ENCODE results near the gene HNRNPK. TPM values are rescaled to one million over a fixed set of nuclear protein-coding genes. Genes with fewer than 3 reads are reported as not detected.

HNRNPK gene
- total RNA-seq, 4 donors from 2014 or later, result 282 to 404 (median 349) TPM

- Histone ChIP-seq H3K4me1 (no peaks in the 10 kb centered on the region), H3K9me3 (no peaks in the 10 kb centered on the region), H3K4me3 (no peak overlapping the region), H3K27ac (no peak overlapping the region), H3K27me3 (no peaks in the 10 kb centered on the region), H3K36me3 (peaks cover 0 to 5% (median 0%) of the 10 kb centered on the region in 3 donors)
- DNase-seq (ENCODE audit: low spot score in 2 of 2), result no peak
- TF ChIP-seq, protein P1, sequence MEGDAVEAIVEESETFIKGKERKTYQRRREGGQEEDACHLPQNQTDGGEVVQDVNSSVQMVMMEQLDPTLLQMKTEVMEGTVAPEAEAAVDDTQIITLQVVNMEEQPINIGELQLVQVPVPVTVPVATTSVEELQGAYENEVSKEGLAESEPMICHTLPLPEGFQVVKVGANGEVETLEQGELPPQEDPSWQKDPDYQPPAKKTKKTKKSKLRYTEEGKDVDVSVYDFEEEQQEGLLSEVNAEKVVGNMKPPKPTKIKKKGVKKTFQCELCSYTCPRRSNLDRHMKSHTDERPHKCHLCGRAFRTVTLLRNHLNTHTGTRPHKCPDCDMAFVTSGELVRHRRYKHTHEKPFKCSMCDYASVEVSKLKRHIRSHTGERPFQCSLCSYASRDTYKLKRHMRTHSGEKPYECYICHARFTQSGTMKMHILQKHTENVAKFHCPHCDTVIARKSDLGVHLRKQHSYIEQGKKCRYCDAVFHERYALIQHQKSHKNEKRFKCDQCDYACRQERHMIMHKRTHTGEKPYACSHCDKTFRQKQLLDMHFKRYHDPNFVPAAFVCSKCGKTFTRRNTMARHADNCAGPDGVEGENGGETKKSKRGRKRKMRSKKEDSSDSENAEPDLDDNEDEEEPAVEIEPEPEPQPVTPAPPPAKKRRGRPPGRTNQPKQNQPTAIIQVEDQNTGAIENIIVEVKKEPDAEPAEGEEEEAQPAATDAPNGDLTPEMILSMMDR (IDR thresholded peaks at IDR 0.05), result no peak
- TF ChIP-seq EP300 (IDR thresholded peaks at IDR 0.05) (no peak), POLR2A (IDR thresholded peaks at IDR 0.05) (no peak)
Observed at GRCh38 chr9:83992901-83993300, 12.9 kb upstream of the HNRNPK start.

- H3K27ac ChIP-seq, result no peak overlapping the region
- DNase-seq (ENCODE audit: low spot score in 2 of 2), result no peak
- peaks cover 0 to 5% (median 0%) of the 10 kb centered on the region in 3 donors for H3K36me3 ChIP-seq
- H3K4me1 ChIP-seq, result no peaks in the 10 kb centered on the region
- no peak overlapping the region for H3K4me3 ChIP-seq
- no peaks in the 10 kb centered on the region for H3K27me3 ChIP-seq
- H3K9me3 ChIP-seq, result no peaks in the 10 kb centered on the region
- no peak for TF ChIP-seq POLR2A (IDR thresholded peaks at IDR 0.05)
- TF ChIP-seq EP300 (IDR thresholded peaks at IDR 0.05), result no peak
- TF ChIP-seq, protein P1 (IDR thresholded peaks at IDR 0.05), result no peak
- 82 to 83% methylated on average over 1 of the region's 1 CpG for WGBS, 2 donors
Observed at GRCh38 chr9:83992407-83992806, 12.4 kb upstream of the HNRNPK start.

DNA sequence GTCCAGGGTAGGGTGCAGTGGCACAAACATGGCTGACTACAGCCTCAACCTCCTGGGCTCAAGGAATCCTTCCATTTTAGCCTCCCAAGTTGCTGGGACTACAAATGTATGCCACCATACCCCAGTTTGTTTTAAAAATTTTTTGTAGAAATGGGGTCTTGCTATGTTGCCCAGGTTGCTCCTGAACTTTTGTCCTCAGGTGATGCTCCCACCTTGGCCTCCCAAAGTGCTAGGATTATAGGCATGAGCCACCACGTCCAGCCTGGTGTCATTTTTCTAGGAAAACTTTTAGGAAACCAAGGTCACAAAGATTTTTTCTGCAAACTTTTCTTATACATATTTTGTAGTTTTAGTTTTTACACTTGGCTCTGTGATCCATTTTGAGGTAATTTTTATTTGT is 11.3 kb upstream of the HNRNPK start:
- Histone ChIP-seq H3K27ac (no peak overlapping the region), H3K9me3 (no peaks in the 10 kb centered on the region), H3K4me3 (no peak overlapping the region), H3K36me3 (peaks cover 0 to 5% (median 0%) of the 10 kb centered on the region in 3 donors), H3K4me1 (no peaks in the 10 kb centered on the region), H3K27me3 (no peaks in the 10 kb centered on the region)
- TF ChIP-seq EP300 (IDR thresholded peaks at IDR 0.05) (no peak), POLR2A (IDR thresholded peaks at IDR 0.05) (no peak)
- TF ChIP-seq, protein P1 (IDR thresholded peaks at IDR 0.05), result no peak
- 92 to 96% methylated on average over 1 of the region's 1 CpG for WGBS, 2 donors
- no peak for DNase-seq (ENCODE audit: low spot score in 2 of 2)

DNA sequence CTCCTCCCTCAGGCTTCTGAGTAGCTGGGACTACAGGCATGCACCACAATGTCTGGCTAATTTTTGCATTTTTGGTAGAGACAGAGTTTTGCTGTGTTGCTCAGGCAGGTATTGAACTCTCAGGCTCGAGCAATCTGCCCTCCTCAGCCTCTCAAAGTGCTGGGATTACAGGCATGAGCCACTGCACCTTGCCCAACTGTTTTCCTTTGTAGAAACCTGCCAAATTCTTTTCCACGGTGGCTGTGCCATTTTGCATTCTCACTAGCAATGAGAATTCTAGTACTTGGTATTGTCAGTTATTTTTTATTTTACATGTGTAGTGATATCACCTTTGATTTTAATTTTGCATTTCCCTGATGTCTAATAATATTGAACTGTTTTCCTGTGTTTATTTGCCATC is 8.4 kb upstream of the HNRNPK start:
- no peaks in the 10 kb centered on the region for H3K4me1 ChIP-seq
- WGBS, 2 donors, result 85 to 91% methylated on average over 2 of the region's 2 CpGs
- H3K9me3 ChIP-seq, result no peaks in the 10 kb centered on the region
- TF ChIP-seq, protein P1 (IDR thresholded peaks at IDR 0.05), result no peak
- TF ChIP-seq EP300 (IDR thresholded peaks at IDR 0.05), result no peak
- TF ChIP-seq POLR2A (IDR thresholded peaks at IDR 0.05), result no peak
- DNase-seq (ENCODE audit: low spot score in 2 of 2), result no peak
- no peak overlapping the region for H3K4me3 ChIP-seq
- no peaks in the 10 kb centered on the region for H3K27me3 ChIP-seq
- H3K36me3 ChIP-seq, result peaks cover 0 to 5% (median 0%) of the 10 kb centered on the region in 3 donors
- H3K27ac ChIP-seq, result no peak overlapping the region

DNA sequence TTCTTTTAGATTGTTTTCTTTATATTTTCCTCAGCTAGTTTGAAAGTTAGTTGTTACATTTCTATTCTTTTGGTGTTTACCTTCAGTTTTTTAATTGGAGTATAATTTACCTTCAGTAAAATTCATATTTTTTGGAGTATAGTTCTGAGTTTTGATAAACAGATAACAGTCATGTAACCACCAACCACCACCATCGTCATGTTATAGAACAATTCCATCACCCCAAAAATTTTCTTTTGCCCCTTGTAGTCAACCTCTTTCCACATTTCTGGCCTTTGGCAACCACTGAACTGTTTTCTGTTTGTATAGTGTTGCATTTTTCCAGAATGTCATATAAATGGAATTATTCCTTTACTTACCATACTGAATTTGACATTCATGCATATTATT is 7.4 kb upstream of the HNRNPK start:
- H3K4me1 ChIP-seq, result no peaks in the 10 kb centered on the region
- no peaks in the 10 kb centered on the region for H3K27me3 ChIP-seq
- 74 to 77% methylated on average over 1 of the region's 1 CpG for WGBS, 2 donors
- DNase-seq (ENCODE audit: low spot score in 2 of 2), result no peak
- H3K4me3 ChIP-seq, result no peak overlapping the region
- peaks cover 0 to 5% (median 0%) of the 10 kb centered on the region in 3 donors for H3K36me3 ChIP-seq
- TF ChIP-seq POLR2A (IDR thresholded peaks at IDR 0.05), result no peak
- no peak for TF ChIP-seq EP300 (IDR thresholded peaks at IDR 0.05)
- TF ChIP-seq, protein P1 (IDR thresholded peaks at IDR 0.05), result no peak
- H3K27ac ChIP-seq, result no peak overlapping the region
- H3K9me3 ChIP-seq, result no peaks in the 10 kb centered on the region

All from tibial nerve (tissue), 4 donors.